ENCODE measurements around the gene EGLN3.

DNA sequence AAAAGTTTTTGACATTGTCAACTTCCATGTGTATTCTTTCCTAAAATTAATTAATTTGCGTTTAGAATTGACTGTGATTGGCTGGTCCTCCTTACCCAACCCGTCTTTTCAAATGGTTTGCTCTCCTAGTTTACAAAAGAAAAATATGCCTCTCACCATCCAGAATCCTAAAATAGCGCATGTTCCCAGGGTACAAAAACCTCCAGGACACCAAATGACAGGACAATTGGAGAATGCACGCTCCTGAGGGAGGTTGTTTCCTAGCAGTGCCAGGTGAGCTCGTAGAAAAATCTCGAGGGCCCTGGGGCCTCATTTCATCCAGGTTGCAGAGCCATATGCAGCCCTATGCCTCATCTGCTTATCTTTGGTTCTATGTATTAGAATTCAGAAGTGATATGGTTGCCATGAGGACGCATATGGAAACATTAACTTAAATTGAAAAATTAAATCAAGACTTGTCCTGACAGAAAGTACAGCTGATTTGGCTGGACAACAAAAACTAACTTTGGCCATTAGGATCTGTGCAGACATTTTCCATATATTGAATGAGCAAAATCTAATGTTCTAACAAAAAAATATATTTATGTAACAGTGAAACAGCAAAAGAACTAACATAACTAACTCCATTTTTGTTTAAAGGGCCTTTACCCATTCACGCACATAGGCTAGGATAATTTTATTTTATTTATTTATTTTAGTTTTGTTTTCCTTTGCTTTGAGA lies 28.2 kb upstream of the EGLN3 start:
- TF ChIP-seq POLR2AphosphoS5 (IDR thresholded peaks at IDR 0.05; ENCODE audit: borderline replicate concordance, low read depth, low read length) (no peak), EZH2 (IDR thresholded peaks at IDR 0.05) (no peak)

Data from SK-N-MC (cell line).